H1 (cell line): Measurements from ENCODE around the gene ARID1B. TPM values are rescaled to one million over a fixed set of nuclear protein-coding genes. Genes with fewer than 3 reads are reported as not detected.

ENCODE experiments used
- GABPA ChIP-seq: IDR thresholded peaks from 2 replicates; pipeline ENCODE4 v1.6.1; 2011; ENCODE audit warnings: mild to moderate bottlenecking, low read length, moderate library complexity, borderline replicate concordance; ENCODE audit not compliant: insufficient read depth
- HDAC6 ChIP-seq: IDR thresholded peaks from one replicate; pipeline ENCODE4 v1.7.1; 2012; ENCODE audit warnings: low read depth, mild to moderate bottlenecking, inconsistent platforms, low read length, moderate library complexity
- RBBP5 ChIP-seq: IDR thresholded peaks from 2 replicates; pipeline ENCODE4 v1.7.1; 2012; ENCODE audit warnings: low read depth, mild to moderate bottlenecking, inconsistent platforms, low read length, moderate library complexity, borderline replicate concordance
- polyA plus RNA-seq, 7 experiments: library from polyadenylated mRNA; depleted of rRNA in 3 of 7; stranded (reverse) in 5 of 7; unstranded in 2 of 7; fragments of >200 nt in 5 of 7; fragments of 200-250 nt in 2 of 7; gene quantifications; 1 replicate in 5 of 7; 2 replicates in 1 of 7; 4 replicates in 1 of 7; pipeline versions ENCODE4 v1.2.1 to v1.2.3, GENCODE V29; 2011 to 2013; ENCODE audit warnings: missing spikeins in 2 of 7, mixed read lengths in 2 of 7
- total RNA-seq: library from RNA; stranded (reverse); fragmentation: NEBNext Ultra II Directional; extraction: Animal tissue kit (Norgen Biotek cat#: 25700); gene quantifications from 2 replicates; pipeline ENCODE4 v1.2.1, GENCODE V29; 2021
- TF ChIP-seq, protein P1 (sequence below): IDR thresholded peaks from 2 replicates; pipeline ENCODE4 v1.6.1; 2011; ENCODE audit warnings: low read length, improper control_type of control experiment

Gene ARID1B
- total and polyA plus RNA-seq, 2 of the 8 experiments (the other 6 are each of a cell fraction or from before 2014, with no cell fraction given), result 24.3 to 70.3 TPM

DNA sequence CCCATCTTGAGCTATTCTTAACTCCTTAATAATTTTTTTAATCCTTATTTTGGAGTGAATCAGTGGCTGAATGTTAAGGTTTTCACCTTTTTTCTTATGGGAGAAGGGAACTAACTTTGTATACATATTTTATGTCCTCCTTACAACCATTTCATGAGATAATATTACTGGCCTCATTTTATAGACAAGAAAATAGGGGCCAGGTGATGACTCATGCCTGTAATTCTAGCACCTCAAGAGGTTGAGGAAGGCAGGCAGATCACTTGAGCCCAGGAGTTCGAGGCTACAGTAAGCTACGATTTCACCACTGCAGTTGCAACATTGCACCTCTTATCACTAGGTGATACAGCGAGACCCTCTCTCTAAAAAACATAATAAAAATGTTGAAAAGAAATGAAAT is 417.5 kb downstream of the ARID1B start (continued):
- TF ChIP-seq GABPA (no peak), RBBP5 (no peak), HDAC6 (no peak)
- TF ChIP-seq, protein P1, sequence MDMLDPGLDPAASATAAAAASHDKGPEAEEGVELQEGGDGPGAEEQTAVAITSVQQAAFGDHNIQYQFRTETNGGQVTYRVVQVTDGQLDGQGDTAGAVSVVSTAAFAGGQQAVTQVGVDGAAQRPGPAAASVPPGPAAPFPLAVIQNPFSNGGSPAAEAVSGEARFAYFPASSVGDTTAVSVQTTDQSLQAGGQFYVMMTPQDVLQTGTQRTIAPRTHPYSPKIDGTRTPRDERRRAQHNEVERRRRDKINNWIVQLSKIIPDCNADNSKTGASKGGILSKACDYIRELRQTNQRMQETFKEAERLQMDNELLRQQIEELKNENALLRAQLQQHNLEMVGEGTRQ, result no peak
- TF ChIP-seq, all 59 proteins: peak for 0
